Cardiac muscle cell (in vitro differentiated cells and primary cell): ENCODE results near the gene GPBAR1. TPM values are rescaled to one million over a fixed set of nuclear protein-coding genes. Genes with fewer than 3 reads are reported as not detected.

Experiments
- DNase-seq, 2 donors: peaks; one replicate each; pipeline versions ENCODE4 v3.0.0 to v3.0.0-alpha.2; 2010 to 2017; ENCODE audit warnings: low read depth in 1 of 2, low spot score in 1 of 2
- H3K27ac ChIP-seq: fragments of 200-600 bp; sonication (generic); 2 replicates; pipeline ENCODE4 v1.5.1; 2016
- H3K27me3 ChIP-seq: fragments of 200-600 bp; sonication (generic); 2 replicates; pipeline ENCODE4 v1.6.0; 2016; ENCODE audit warnings: control low read depth
- H3K36me3 ChIP-seq: fragments of 200-600 bp; sonication (generic); 2 replicates; pipeline ENCODE4 v1.5.1; 2016; ENCODE audit warnings: control low read depth
- H3K4me1 ChIP-seq: fragments of 200-600 bp; sonication (generic); 2 replicates; pipeline ENCODE4 v1.8.1; 2017; ENCODE audit warnings: low read depth, mild to moderate bottlenecking, mixed run types
- H3K4me3 ChIP-seq: fragments of 200-600 bp; sonication (generic); 2 replicates; pipeline ENCODE4 v1.5.1; 2016; ENCODE audit warnings: mild to moderate bottlenecking
- H3K9me3 ChIP-seq: fragments of 200-600 bp; sonication (generic); 2 replicates; pipeline ENCODE4 v1.5.1; 2017; ENCODE audit warnings: low read depth, mild to moderate bottlenecking, control low read depth
- polyA plus RNA-seq: library from polyadenylated mRNA; unstranded; fragments of >200 nt; fragmentation: Nextera tagmentation; extraction: Ambion mirVana; gene quantifications from 2 replicates; pipeline ENCODE4 v1.2.1, GENCODE V29; 2016
- total RNA-seq: library from RNA; depleted of rRNA; stranded (reverse); fragments of >200 nt; gene quantifications from 2 replicates; pipeline ENCODE4 v1.2.3, GENCODE V29; 2016
- TF ChIP-seq, protein P1 (sequence below): IDR thresholded peaks from 2 replicates; pipeline ENCODE4 v1.5.1; 2012; ENCODE audit warnings: low read depth, mild to moderate bottlenecking, low read length

Gene GPBAR1
- total and polyA plus RNA-seq, 2 experiments from 2014 or later, result 4.4 to 7.9 TPM

DNA sequence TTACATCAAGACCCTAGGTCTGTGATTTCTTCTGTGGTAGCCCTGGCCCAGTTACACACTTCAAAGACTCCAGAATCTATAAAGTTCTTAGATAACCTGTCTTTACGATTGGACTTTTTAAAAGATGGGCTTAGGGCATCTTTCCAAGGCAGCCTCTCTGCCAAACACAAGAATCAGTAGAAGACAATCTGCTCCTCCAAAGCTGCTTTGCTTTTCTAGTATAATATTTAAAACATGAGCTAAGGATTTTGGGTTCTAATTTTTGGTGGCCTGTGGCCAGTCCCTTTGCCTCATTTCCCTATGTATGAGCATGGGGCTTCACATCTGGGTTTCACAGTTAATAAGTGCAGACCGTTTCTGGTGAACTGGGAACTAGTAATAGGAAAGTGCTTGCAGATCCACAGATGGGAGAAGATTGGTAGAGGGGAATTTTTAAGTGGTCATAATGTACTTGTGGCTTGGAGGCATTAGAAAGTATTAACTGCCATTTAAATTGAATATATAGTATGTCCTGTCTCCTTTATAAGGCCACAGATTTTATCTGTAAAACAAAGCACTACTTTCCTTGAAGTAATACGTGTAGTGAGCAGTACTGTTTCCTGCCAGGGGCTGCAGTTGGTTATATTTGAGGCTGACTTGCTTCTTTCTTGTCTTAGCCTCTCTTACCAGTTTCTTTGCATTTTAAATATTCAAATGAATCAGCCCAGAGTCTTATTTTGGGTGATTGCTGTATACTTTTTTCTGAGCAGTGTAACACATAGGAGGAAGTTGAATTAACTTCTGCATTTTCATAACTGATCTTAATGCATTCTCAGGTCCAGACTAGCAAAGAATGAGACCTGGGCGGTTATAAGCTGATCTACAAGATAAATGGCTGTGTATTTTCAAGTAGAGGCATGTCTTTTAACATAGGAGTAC, 42.3 kb upstream of the GPBAR1 start:
- TF ChIP-seq, protein P1, sequence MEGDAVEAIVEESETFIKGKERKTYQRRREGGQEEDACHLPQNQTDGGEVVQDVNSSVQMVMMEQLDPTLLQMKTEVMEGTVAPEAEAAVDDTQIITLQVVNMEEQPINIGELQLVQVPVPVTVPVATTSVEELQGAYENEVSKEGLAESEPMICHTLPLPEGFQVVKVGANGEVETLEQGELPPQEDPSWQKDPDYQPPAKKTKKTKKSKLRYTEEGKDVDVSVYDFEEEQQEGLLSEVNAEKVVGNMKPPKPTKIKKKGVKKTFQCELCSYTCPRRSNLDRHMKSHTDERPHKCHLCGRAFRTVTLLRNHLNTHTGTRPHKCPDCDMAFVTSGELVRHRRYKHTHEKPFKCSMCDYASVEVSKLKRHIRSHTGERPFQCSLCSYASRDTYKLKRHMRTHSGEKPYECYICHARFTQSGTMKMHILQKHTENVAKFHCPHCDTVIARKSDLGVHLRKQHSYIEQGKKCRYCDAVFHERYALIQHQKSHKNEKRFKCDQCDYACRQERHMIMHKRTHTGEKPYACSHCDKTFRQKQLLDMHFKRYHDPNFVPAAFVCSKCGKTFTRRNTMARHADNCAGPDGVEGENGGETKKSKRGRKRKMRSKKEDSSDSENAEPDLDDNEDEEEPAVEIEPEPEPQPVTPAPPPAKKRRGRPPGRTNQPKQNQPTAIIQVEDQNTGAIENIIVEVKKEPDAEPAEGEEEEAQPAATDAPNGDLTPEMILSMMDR, result no peak
- Histone ChIP-seq H3K4me1 (peaks cover 25% of the 10 kb centered on the region), H3K27ac (peak overlapping the region; percentile 93), H3K27me3 (no peaks in the 10 kb centered on the region), H3K36me3 (no peaks in the 10 kb centered on the region), H3K4me3 (peak overlapping the region; percentile 89), H3K9me3 (no peaks in the 10 kb centered on the region)
- DNase-seq, result peak in 1 of 2 donors; percentile 16

DNA sequence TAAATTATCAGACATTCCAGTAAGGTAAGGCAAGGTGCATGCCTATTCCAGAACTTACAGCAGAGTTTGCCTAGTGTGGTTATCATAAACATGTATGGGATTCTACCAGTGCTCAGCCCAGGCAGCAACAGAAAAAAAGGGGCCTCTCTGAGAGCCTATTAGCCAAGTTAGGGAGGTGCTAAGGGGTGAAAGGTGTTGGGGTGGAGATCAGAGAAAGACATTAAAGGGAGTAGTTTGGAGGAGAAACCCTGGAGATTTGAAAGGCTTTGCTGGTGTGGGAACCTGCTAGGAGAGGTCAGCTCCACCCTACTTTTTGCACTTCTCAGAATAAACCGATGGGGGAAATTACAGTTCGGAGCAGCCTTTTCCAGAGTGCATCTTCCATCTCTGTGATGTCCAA, 40.9 kb upstream of the GPBAR1 start:
- no peak overlapping the region for H3K27ac ChIP-seq
- no peak for DNase-seq
- no peak overlapping the region for H3K4me3 ChIP-seq
- TF ChIP-seq, protein P1, result no peak
- no peaks in the 10 kb centered on the region for H3K27me3 ChIP-seq
- peaks cover 5% of the 10 kb centered on the region for H3K36me3 ChIP-seq
- peaks cover 25% of the 10 kb centered on the region for H3K4me1 ChIP-seq
- no peaks in the 10 kb centered on the region for H3K9me3 ChIP-seq

DNA sequence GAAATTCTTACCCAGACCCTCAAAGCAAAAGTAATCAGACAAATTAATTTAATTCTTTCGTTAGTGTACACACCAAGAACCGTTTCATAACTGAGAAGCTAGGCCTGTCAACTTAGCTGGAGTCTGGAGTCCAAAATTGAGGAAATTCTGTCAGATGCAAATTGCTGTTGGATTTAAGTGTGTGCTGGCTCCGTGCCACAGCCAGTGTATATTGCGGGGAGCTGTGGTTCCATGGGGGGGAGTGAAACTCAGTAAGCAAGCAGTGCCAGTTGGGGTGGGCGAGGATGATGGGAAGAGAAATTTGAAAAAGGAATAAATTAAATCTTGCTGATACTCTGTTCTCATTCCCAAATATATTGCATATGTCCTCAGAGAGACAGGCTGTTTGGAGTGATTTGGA, 39.8 kb upstream of the GPBAR1 start:
- no peaks in the 10 kb centered on the region for H3K27me3 ChIP-seq
- peaks cover 7% of the 10 kb centered on the region for H3K36me3 ChIP-seq
- peaks cover 25% of the 10 kb centered on the region for H3K4me1 ChIP-seq
- TF ChIP-seq, protein P1, result no peak
- no peak overlapping the region for H3K4me3 ChIP-seq
- no peak for DNase-seq
- no peaks in the 10 kb centered on the region for H3K9me3 ChIP-seq
- H3K27ac ChIP-seq, result no peak overlapping the region

DNA sequence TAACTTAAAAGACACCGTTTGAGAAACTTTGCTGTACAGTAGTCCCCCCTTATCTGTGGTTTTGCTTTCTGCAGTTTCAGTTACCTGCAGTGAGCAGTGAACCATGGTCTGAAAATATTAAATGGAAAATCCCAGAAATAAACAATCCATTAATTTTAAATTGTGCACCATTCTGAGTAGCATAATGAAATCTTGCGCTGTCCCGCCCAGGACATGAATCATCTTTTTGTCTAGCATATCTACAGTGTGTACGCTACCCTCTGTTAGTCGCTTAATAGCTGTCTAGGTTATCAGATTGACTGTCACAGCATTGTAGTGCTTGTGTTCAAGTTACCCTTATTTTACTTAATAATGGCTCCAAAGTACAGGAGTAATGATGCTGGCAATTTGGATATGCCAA, 37.8 kb upstream of the GPBAR1 start:
- peaks cover 11% of the 10 kb centered on the region for H3K36me3 ChIP-seq

DNA sequence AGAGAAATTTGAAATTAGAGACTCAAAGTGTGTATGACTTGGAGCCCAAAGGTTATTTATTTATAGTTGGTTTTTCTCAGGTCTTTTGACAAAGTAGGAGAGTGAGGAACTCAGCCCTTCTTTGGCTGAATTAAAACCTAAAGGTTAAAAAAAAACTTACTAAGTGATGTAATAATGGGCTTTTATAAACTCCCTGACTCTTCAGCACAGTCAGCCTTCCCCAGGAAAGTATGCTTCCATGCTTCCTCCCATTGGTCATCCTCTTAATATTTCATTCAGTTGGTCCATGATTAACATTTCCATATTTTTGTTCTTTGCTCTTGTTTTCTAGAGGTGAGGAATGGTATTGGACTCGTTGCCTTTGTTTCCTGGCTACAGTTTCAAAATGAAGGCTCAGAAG, 36.6 kb upstream of the GPBAR1 start:
- Histone ChIP-seq H3K4me1 (peaks cover 25% of the 10 kb centered on the region), H3K4me3 (no peak overlapping the region), H3K27me3 (no peaks in the 10 kb centered on the region), H3K27ac (no peak overlapping the region), H3K36me3 (peaks cover 15% of the 10 kb centered on the region), H3K9me3 (no peaks in the 10 kb centered on the region)
- TF ChIP-seq, protein P1, result no peak
- no peak for DNase-seq

More for the DNA sequence above, 37.8 kb upstream of the GPBAR1 start:
- Histone ChIP-seq H3K9me3 (no peaks in the 10 kb centered on the region), H3K4me1 (peaks cover 25% of the 10 kb centered on the region), H3K4me3 (no peak overlapping the region), H3K27ac (no peak overlapping the region), H3K27me3 (no peaks in the 10 kb centered on the region)
- TF ChIP-seq, protein P1, result no peak
- DNase-seq, result peak in 1 of 2 donors; percentile 18
